HepG2 (cell line): ENCODE data around the gene SLC2A10. TPM values are rescaled to one million over a fixed set of nuclear protein-coding genes. Genes with fewer than 3 reads are reported as not detected.

Experiments
- AHR ChIP-seq: IDR thresholded peaks from 2 replicates; pipeline ENCODE4 v1.6.1; 2018; ENCODE audit warnings: missing genetic modification reagents, missing compliant biosample characterization
- ARNT ChIP-seq: fragments of 450-650 bp; IDR thresholded peaks from 2 replicates; pipeline ENCODE4 v1.6.1; 2017
- ATM ChIP-seq: fragments of 450-650 bp; IDR thresholded peaks from 2 replicates; pipeline ENCODE4 v1.7.1; 2017; ENCODE audit warnings: mild to moderate bottlenecking, borderline replicate concordance
- CENPX ChIP-seq: sonication (generic); formaldehyde crosslinking; IDR thresholded peaks from 2 replicates; pipeline ENCODE4 v1.9.0; 2021; ENCODE audit warnings: mild to moderate bottlenecking, missing genetic modification reagents, moderate library complexity
- FOSL2 ChIP-seq: sonication (generic); formaldehyde crosslinking; IDR thresholded peaks from 2 replicates; pipeline ENCODE4 v1.4.0; 2020; ENCODE audit warnings: missing genetic modification reagents
- FOXA3 ChIP-seq: IDR thresholded peaks from 2 replicates; pipeline ENCODE4 v1.6.1; 2016; ENCODE audit warnings: missing genetic modification reagents, missing compliant biosample characterization
- MED1 ChIP-seq: sonication (generic); formaldehyde crosslinking; IDR thresholded peaks from 2 replicates; pipeline ENCODE4 v1.4.0; 2020; ENCODE audit warnings: missing genetic modification reagents
- PHB2 ChIP-seq: fragments of 450-650 bp; IDR thresholded peaks from 2 replicates; pipeline ENCODE4 v1.6.1; 2018; ENCODE audit not compliant: partially characterized antibody
- POGZ ChIP-seq: sonication (generic); formaldehyde crosslinking; IDR thresholded peaks from 2 replicates; pipeline ENCODE4 v1.4.0; 2020; ENCODE audit warnings: mild to moderate bottlenecking, missing genetic modification reagents
- ZBTB7B ChIP-seq: sonication (generic); formaldehyde crosslinking; IDR thresholded peaks from 2 replicates; pipeline ENCODE4 v1.4.0; 2020; ENCODE audit warnings: missing genetic modification reagents
- ZNF121 ChIP-seq: sonication (generic); formaldehyde crosslinking; IDR thresholded peaks from 2 replicates; pipeline ENCODE4 v1.5.0; 2020; ENCODE audit warnings: mild to moderate bottlenecking, missing genetic modification reagents
- ZNF205 ChIP-seq: IDR thresholded peaks from 2 replicates; pipeline ENCODE4 v1.6.1; 2018; ENCODE audit warnings: missing biosample characterization, missing genetic modification reagents
- ZNF225 ChIP-seq: sonication (generic); formaldehyde crosslinking; IDR thresholded peaks from 2 replicates; pipeline ENCODE4 v1.4.0; 2020; ENCODE audit warnings: mild to moderate bottlenecking, missing genetic modification reagents
- ZNF292 ChIP-seq: sonication (generic); formaldehyde crosslinking; IDR thresholded peaks from 2 replicates; pipeline ENCODE4 v1.8.1; 2022; ENCODE audit warnings: mild to moderate bottlenecking, low read depth, missing genetic modification reagents, borderline replicate concordance
- ZNF549 ChIP-seq: sonication (generic); formaldehyde crosslinking; IDR thresholded peaks from 2 replicates; pipeline ENCODE4 v1.5.0; 2020; ENCODE audit warnings: missing genetic modification reagents
- ZNF563 ChIP-seq: sonication (generic); formaldehyde crosslinking; IDR thresholded peaks from 2 replicates; pipeline ENCODE4 v1.8.0; 2022; ENCODE audit warnings: mild to moderate bottlenecking, moderate library complexity, missing genetic modification reagents
- polyA plus RNA-seq, 8 experiments: library from polyadenylated mRNA; depleted of rRNA in 3 of 8; stranded (reverse) in 7 of 8; unstranded in 1 of 8; fragments of >200 nt; fragmentation: Illumina TruSeq in 4 of 8; extraction: Trizol in 4 of 8; gene quantifications; 2 replicates each; pipeline versions ENCODE4 v1.2.1 to v1.2.3, GENCODE V29; 2011 to 2016; ENCODE audit warnings: low read depth in 4 of 8, missing spikeins in 1 of 8, mixed read lengths in 1 of 8; ENCODE audit not compliant: insufficient read depth in 1 of 8
- total RNA-seq, 5 experiments: library from RNA; depleted of rRNA; stranded (reverse); fragments of >200 nt; fragmentation: Illumina TruSeq; extraction: Trizol; gene quantifications; 2 replicates each; pipeline ENCODE4 v1.2.3, GENCODE V29; 2016; ENCODE audit warnings: low read depth in 1 of 5
- TF ChIP-seq, protein P1 (sequence below): sonication (generic); formaldehyde crosslinking; IDR thresholded peaks from 2 replicates; pipeline ENCODE4 v1.5.1; 2020; ENCODE audit warnings: mild to moderate bottlenecking, missing genetic modification reagents, moderate library complexity
- TF ChIP-seq, protein P2 (sequence below): sonication (generic); formaldehyde crosslinking; IDR thresholded peaks from 2 replicates; pipeline ENCODE4 v1.4.0; 2020; ENCODE audit warnings: mild to moderate bottlenecking, missing genetic modification reagents
- TF ChIP-seq, protein P3 (sequence below): sonication (generic); formaldehyde crosslinking; IDR thresholded peaks from 2 replicates; pipeline ENCODE4 v1.8.1; 2023; ENCODE audit warnings: missing genetic modification reagents, mild to moderate bottlenecking, borderline replicate concordance
- TF ChIP-seq, protein P4 (sequence below): sonication (generic); formaldehyde crosslinking; IDR thresholded peaks from 2 replicates; pipeline ENCODE4 v1.5.0; 2020; ENCODE audit warnings: mild to moderate bottlenecking, missing genetic modification reagents
- TF ChIP-seq, protein P5 (sequence below): IDR thresholded peaks from 2 replicates; pipeline ENCODE4 v1.6.1; 2016; ENCODE audit warnings: missing biosample characterization, missing genetic modification reagents, low read depth
- TF ChIP-seq, protein P6 (sequence below): IDR thresholded peaks from 2 replicates; pipeline ENCODE4 v1.6.1; 2012; ENCODE audit warnings: low read depth, low read length, improper control_type of control experiment

SLC2A10 gene
- total and polyA plus RNA-seq, 2 of the 13 experiments (the other 11 are each of a cell fraction or from before 2014, with no cell fraction given), result 16.0 to 18.4 TPM

DNA sequence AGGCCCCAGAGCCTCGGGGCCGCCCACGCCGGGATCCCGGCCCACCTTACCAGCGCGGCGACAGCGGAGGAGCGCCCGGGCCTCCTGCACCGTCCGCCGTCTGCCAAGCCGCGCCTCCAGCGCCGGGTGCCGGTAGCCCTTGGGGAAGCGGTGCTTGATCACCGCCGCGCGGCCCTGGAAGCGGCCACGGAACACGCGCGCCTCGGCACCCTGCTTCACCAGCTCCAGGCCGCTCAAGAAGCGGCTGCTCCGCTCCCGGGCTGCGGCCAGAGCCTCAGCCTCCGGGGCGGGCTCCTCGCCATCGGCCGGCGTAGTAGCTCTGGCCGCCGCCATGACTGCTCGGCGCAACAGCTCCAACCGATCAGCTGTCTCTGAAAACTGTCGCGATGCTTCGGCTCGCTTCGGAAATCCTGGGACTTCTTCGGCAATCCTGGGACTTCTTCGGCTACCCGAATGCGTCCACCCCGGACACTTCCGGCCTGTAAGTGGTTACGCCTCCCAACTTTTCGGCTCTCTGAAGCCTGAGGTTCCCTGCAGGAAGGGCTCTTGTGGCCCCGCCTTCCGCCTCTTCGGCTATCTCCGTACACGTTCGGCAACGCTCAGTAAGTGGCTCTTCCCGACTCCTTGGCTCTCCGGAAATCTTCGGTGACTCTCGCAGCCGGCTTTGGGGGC is 20.2 kb upstream of the SLC2A10 start, which contains the start of gene TP53RK (continued):
- TF ChIP-seq, protein P1, sequence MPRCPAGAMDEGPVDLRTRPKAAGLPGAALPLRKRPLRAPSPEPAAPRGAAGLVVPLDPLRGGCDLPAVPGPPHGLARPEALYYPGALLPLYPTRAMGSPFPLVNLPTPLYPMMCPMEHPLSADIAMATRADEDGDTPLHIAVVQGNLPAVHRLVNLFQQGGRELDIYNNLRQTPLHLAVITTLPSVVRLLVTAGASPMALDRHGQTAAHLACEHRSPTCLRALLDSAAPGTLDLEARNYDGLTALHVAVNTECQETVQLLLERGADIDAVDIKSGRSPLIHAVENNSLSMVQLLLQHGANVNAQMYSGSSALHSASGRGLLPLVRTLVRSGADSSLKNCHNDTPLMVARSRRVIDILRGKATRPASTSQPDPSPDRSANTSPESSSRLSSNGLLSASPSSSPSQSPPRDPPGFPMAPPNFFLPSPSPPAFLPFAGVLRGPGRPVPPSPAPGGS (CRISPR knock-in tag), result peak; percentile 85
- TF ChIP-seq, protein P2, sequence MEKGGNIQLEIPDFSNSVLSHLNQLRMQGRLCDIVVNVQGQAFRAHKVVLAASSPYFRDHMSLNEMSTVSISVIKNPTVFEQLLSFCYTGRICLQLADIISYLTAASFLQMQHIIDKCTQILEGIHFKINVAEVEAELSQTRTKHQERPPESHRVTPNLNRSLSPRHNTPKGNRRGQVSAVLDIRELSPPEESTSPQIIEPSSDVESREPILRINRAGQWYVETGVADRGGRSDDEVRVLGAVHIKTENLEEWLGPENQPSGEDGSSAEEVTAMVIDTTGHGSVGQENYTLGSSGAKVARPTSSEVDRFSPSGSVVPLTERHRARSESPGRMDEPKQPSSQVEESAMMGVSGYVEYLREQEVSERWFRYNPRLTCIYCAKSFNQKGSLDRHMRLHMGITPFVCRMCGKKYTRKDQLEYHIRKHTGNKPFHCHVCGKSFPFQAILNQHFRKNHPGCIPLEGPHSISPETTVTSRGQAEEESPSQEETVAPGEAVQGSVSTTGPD (CRISPR knock-in tag), result no peak; the same call in 1 of the 2 replicates
- TF ChIP-seq, protein P3, sequence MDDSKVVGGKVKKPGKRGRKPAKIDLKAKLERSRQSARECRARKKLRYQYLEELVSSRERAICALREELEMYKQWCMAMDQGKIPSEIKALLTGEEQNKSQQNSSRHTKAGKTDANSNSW (CRISPR knock-in tag), result 0 out of 2 replicates have a peak, but pooled peaks have one; percentile 94
- TF ChIP-seq ZNF205 (CRISPR knock-in tag) (0 out of 2 replicates have a peak, but pooled peaks have one; percentile 26), ZNF292 (CRISPR knock-in tag) (no peak; the same call in 1 of the 2 replicates), ZNF121 (no peak; the same call in 1 of the 2 replicates), ATM (no peak), AHR (peak; percentile 89; the same call in 1 of the 2 replicates), POGZ (CRISPR knock-in tag) (peak; percentile 77; the same call in 1 of the 2 replicates), MED1 (peak; percentile 85), ZNF563 (peak; percentile 95), PHB2 (no peak), ZNF549 (CRISPR knock-in tag) (0 out of 2 replicates have a peak, but pooled peaks have one; percentile 58), FOSL2 (peak; percentile 42; the same call in 1 of the 2 replicates), ZBTB7B (CRISPR knock-in tag) (peak; percentile 67), CENPX (CRISPR knock-in tag) (no peak), ZNF225 (peak; percentile 95), FOXA3 (CRISPR knock-in tag) (peak; percentile 39; the same call in 1 of the 2 replicates), ARNT (no peak)
- TF ChIP-seq, protein P4, sequence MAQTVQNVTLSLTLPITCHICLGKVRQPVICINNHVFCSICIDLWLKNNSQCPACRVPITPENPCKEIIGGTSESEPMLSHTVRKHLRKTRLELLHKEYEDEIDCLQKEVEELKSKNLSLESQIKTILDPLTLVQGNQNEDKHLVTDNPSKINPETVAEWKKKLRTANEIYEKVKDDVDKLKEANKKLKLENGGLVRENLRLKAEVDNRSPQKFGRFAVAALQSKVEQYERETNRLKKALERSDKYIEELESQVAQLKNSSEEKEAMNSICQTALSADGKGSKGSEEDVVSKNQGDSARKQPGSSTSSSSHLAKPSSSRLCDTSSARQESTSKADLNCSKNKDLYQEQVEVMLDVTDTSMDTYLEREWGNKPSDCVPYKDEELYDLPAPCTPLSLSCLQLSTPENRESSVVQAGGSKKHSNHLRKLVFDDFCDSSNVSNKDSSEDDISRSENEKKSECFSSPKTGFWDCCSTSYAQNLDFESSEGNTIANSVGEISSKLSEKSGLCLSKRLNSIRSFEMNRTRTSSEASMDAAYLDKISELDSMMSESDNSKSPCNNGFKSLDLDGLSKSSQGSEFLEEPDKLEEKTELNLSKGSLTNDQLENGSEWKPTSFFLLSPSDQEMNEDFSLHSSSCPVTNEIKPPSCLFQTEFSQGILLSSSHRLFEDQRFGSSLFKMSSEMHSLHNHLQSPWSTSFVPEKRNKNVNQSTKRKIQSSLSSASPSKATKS (CRISPR knock-in tag), result peak; percentile 93; the same call in 1 of the 2 replicates
- TF ChIP-seq, protein P5, sequence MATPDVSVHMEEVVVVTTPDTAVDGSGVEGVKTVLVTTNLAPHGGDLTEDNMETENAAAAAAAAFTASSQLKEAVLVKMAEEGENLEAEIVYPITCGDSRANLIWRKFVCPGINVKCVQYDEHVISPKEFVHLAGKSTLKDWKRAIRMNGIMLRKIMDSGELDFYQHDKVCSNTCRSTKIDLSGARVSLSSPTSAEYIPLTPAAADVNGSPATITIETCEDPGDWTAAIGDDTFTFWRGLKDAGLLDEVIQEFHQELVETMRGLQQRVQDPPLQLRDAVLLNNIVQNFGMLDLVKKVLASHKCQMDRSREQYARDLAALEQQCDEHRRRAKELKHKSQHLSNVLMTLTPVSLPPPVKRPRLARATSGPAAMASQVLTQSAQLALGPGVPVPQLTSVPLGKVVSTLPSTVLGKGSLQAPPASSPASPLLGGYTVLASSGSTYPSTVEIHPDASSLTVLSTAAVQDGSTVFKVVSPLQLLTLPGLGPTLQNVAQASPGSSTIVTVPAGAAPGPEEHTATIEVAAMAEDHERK, result no peak
- TF ChIP-seq, protein P6, sequence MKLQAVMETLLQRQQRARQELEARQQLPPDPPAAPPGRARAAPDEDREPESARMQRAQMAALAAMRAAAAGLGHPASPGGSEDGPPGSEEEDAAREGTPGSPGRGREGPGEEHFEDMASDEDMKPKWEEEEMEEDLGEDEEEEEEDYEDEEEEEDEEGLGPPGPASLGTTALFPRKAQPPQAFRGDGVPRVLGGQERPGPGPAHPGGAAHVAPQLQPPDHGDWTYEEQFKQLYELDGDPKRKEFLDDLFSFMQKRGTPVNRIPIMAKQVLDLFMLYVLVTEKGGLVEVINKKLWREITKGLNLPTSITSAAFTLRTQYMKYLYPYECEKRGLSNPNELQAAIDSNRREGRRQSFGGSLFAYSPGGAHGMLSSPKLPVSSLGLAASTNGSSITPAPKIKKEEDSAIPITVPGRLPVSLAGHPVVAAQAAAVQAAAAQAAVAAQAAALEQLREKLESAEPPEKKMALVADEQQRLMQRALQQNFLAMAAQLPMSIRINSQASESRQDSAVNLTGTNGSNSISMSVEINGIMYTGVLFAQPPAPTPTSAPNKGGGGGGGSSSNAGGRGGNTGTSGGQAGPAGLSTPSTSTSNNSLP, result no peak
